Measurements from ENCODE around the gene BEST4.

DNA sequence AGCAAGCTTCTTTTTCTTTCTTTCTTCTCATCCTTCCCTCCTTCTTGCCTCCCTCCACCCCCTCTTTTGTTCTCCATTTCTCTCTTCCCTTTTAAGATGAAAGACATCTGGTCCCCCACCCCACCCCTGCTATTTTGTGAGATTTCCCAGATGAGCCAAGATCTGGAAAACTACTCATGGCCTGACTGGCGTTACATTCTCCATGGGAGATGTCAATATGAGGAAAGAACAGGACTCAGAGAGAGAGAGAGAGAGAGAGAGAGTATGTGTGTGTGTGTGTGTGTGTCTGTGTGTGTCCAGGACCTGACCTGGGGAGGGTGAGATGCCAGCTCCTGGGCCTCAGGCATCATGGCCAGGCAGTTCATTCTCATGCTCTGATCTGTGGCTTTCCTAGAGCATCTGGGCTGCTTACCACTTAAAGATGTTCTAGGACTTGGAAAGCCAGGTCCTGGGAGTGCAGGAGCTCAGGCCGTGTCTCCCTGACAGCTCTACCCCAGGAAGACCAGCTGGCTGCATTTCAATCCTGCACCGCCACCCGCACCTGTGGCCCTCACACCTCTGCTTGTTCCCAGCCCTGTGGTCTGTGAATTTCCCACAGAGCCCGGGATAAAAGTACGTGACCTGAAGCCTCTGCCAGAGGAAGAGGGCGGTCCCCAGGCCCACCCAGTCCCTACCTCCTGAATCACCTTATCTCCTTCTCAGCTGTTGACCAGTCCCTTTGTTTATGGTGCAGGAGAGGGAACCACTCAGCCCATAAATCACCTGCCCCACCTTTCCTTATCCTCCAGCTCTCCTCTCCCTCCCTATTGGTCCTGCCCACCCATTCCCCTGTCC is 3.2 kb upstream of the BEST4 start:
- TF ChIP-seq, protein P1, sequence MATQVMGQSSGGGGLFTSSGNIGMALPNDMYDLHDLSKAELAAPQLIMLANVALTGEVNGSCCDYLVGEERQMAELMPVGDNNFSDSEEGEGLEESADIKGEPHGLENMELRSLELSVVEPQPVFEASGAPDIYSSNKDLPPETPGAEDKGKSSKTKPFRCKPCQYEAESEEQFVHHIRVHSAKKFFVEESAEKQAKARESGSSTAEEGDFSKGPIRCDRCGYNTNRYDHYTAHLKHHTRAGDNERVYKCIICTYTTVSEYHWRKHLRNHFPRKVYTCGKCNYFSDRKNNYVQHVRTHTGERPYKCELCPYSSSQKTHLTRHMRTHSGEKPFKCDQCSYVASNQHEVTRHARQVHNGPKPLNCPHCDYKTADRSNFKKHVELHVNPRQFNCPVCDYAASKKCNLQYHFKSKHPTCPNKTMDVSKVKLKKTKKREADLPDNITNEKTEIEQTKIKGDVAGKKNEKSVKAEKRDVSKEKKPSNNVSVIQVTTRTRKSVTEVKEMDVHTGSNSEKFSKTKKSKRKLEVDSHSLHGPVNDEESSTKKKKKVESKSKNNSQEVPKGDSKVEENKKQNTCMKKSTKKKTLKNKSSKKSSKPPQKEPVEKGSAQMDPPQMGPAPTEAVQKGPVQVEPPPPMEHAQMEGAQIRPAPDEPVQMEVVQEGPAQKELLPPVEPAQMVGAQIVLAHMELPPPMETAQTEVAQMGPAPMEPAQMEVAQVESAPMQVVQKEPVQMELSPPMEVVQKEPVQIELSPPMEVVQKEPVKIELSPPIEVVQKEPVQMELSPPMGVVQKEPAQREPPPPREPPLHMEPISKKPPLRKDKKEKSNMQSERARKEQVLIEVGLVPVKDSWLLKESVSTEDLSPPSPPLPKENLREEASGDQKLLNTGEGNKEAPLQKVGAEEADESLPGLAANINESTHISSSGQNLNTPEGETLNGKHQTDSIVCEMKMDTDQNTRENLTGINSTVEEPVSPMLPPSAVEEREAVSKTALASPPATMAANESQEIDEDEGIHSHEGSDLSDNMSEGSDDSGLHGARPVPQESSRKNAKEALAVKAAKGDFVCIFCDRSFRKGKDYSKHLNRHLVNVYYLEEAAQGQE (IDR thresholded peaks at IDR 0.05; ENCODE audit: insufficient read depth in 1 of 2, low read depth in 2 of 2, low read length in 2 of 2) = no peak
- no peak for TF ChIP-seq TAF1 (IDR thresholded peaks at IDR 0.05; ENCODE audit: borderline replicate concordance, insufficient read depth, low read length)
- TF ChIP-seq POLR2AphosphoS5 (IDR thresholded peaks at IDR 0.05; ENCODE audit: low read depth, low read length) = no peak
- no peak for TF ChIP-seq SIN3A (IDR thresholded peaks at IDR 0.05; ENCODE audit: borderline replicate concordance, insufficient read depth, low read length)
- TF ChIP-seq FOXP2 (optimal IDR thresholded peaks at IDR 0.05; ENCODE audit: borderline replicate concordance, extremely low read depth, extremely low read length, insufficient read depth) = no peak

Measured in PFSK-1 (cell line).